Thyroid gland (tissue), 4 donors: Measurements from ENCODE around the gene GJA1. TPM values are rescaled to one million over a fixed set of nuclear protein-coding genes. Genes with fewer than 3 reads are reported as not detected.

ENCODE experiments used
- DNase-seq, 2 donors: peaks; one replicate each; pipeline ENCODE4 v3.0.0-alpha.2; 2019
- H3K27ac ChIP-seq, 3 donors: fragments of 200-600 bp; sonication (generic); 1 replicate in 2 of 3; 2 replicates in 1 of 3; pipeline ENCODE4 v1.5.1; 2016 to 2019; ENCODE audit warnings: mild to moderate bottlenecking in 1 of 3, moderate library complexity in 1 of 3
- H3K27me3 ChIP-seq: fragments of 200-600 bp; sonication (generic); one replicate; pipeline ENCODE4 v1.5.1; 2019
- H3K36me3 ChIP-seq, 2 donors: fragments of 200-600 bp; sonication (generic); one replicate each; pipeline ENCODE4 v1.5.1; 2016 to 2019
- H3K4me1 ChIP-seq, 2 donors: fragments of 200-600 bp; sonication (generic); one replicate each; pipeline ENCODE4 v1.5.1; 2017 to 2019
- H3K4me3 ChIP-seq, 3 donors: fragments of 200-600 bp; sonication (generic); replicated peaks in 1 of 3; 1 replicate in 2 of 3; 2 replicates in 1 of 3; pipeline ENCODE4 v1.5.1; 2016; ENCODE audit warnings: mild to moderate bottlenecking in 1 of 3
- H3K9me3 ChIP-seq: fragments of 200-600 bp; sonication (generic); one replicate; pipeline ENCODE4 v1.5.1; 2017
- CTCF ChIP-seq, 6 experiments: fragments of 200-600 bp in 3 of 6; fragments of 450-650 bp in 3 of 6; sonication (generic) in 3 of 6; IDR thresholded peaks; one replicate each; pipeline ENCODE4 v1.5.1; 2016 to 2019; ENCODE audit warnings: antibody characterized with exemption in 6 of 6, mild to moderate bottlenecking in 2 of 6, inconsistent platforms in 1 of 6, moderate library complexity in 1 of 6
- POLR2A ChIP-seq, 2 donors: fragments of 450-650 bp; IDR thresholded peaks; one replicate each; pipeline ENCODE4 v1.6.1; 2017; ENCODE audit warnings: antibody characterized with exemption in 2 of 2, mild to moderate bottlenecking in 2 of 2, moderate library complexity in 1 of 2
- WGBS, 2 donors: methylation state at CpG; one replicate each; pipeline ENCODE4 v1.1.5; 2017; 5-methylcytosine and 5-hydroxymethylcytosine counted together
- intact Hi-C: fragments of 100-400 bp; cut with DNase I; formaldehyde crosslinking; loops from one replicate; pipeline ENCODE4 v1.15.1; 2023
- small RNA-seq: library from RNA; depleted of rRNA; stranded (forward); fragments of <200 nt; gene quantifications from one replicate; pipeline ENCODE3, GENCODE V24; 2016
- total RNA-seq, 4 donors: library from RNA; depleted of rRNA; stranded (reverse); fragments of >200 nt; gene quantifications; one replicate each; pipeline ENCODE4 v1.2.3, GENCODE V29; 2016

Gene GJA1
- total RNA-seq, 4 donors from 2014 or later, result 158 to 219 (median 197) TPM

GRCh38 chr6:121498481-121499276, 63.2 kb downstream of the GJA1 start:
- Histone ChIP-seq H3K9me3 (no peaks in the 10 kb centered on the region), H3K27me3 (no peaks in the 10 kb centered on the region), H3K27ac (peak overlapping the region in 2 of 3 donors; percentile 1 to 46), H3K4me3 (no peak overlapping the region), H3K4me1 (peaks cover 3 to 13% of the 10 kb centered on the region in 2 donors), H3K36me3 (no peaks in the 10 kb centered on the region)
- intact Hi-C loops, result no loop called here
- TF ChIP-seq CTCF (IDR thresholded peaks at IDR 0.05) (no peak), POLR2A (IDR thresholded peaks at IDR 0.05) (no peak)
- peak; percentile 19 to 33 for DNase-seq
- 74 to 77% methylated on average over 10 to 12 of the region's 12 CpGs for WGBS, 2 donors

Small RNAs within 50 kb of the gene (small RNA-seq; reads per million reads assigned to genes)
- gene RNU4-35P, result not detected

Other genes starting within 250 kb of the GJA1 start
- 10 to 100 TPM; 14.9 to 27.1 (median 22.4) TPM for gene TBC1D32, start 101.2 kb upstream of the GJA1 start, total RNA-seq